ENCODE results near the gene UNK.

GRCh38 chr17:75757086-75757681 is 27.4 kb upstream of the UNK start:
- TF ChIP-seq CTCF (IDR thresholded peaks at IDR 0.05) = no peak
- TF ChIP-seq POLR2A (IDR thresholded peaks at IDR 0.05) = no peak
